HEK293 (cell line): ENCODE measurements around the gene MLLT10.

Experiments used
- SETDB1 ChIP-seq: IDR thresholded peaks from one replicate; pipeline ENCODE4 v1.6.1; 2017; ENCODE audit warnings: mild to moderate bottlenecking, low read length, moderate library complexity, mixed read lengths; ENCODE audit not compliant: insufficient read length
- ZNF785 ChIP-seq: fragments of 450-650 bp; formaldehyde crosslinking; IDR thresholded peaks from 2 replicates; pipeline ENCODE4 v1.5.1; 2016; ENCODE audit warnings: missing biosample characterization, missing genetic modification characterization
- TF ChIP-seq, protein P1 (sequence below): fragments of 450-650 bp; formaldehyde crosslinking; conservative IDR thresholded peaks from 2 replicates; pipeline ENCODE4 v1.5.1; 2016; ENCODE audit warnings: low read depth, missing biosample characterization, missing genetic modification characterization
- TF ChIP-seq, protein P2 (sequence below): fragments of 450-650 bp; formaldehyde crosslinking; IDR thresholded peaks from 2 replicates; pipeline ENCODE4 v1.5.1; 2016; ENCODE audit warnings: missing biosample characterization, missing genetic modification characterization

DNA sequence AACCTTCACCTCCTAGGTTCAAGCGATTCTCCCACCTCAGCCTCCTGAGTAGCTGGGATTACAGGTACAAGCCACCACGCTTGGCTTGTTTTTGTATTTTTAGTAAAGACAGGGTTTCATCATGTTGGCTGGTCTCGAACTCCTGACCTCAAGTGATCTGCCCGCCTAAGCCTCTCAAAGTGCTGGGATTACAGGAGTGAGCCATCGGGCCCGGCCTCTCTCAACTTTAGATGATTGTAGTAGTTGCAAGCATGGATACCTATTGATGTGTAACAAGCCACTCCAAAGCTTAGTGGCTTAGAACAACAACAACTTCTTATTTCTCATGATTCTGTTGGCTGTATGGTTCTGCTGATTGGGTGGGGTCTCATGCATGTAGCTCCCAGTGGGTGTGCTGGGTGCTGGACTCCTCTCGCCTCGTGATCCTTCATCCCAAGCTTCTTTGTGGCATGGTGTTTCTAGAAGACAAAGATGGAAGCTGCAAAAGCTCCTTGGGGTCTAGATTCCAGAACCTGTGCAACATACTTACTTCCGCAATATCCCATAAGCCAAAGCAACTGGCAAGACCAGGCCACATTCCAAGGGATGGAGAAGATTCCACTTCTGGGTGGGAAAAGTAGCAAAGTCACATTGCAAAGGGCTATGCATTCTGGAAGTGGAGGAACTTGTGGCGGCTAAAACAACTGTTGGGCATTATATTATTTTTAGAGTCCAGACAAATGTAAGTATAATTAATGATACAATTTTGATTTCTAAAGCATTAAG lies 46.4 kb upstream of the MLLT10 start:
- TF ChIP-seq SETDB1 (no peak), ZNF785 (tag by site-specific recombination) (no peak)
- TF ChIP-seq, protein P1, sequence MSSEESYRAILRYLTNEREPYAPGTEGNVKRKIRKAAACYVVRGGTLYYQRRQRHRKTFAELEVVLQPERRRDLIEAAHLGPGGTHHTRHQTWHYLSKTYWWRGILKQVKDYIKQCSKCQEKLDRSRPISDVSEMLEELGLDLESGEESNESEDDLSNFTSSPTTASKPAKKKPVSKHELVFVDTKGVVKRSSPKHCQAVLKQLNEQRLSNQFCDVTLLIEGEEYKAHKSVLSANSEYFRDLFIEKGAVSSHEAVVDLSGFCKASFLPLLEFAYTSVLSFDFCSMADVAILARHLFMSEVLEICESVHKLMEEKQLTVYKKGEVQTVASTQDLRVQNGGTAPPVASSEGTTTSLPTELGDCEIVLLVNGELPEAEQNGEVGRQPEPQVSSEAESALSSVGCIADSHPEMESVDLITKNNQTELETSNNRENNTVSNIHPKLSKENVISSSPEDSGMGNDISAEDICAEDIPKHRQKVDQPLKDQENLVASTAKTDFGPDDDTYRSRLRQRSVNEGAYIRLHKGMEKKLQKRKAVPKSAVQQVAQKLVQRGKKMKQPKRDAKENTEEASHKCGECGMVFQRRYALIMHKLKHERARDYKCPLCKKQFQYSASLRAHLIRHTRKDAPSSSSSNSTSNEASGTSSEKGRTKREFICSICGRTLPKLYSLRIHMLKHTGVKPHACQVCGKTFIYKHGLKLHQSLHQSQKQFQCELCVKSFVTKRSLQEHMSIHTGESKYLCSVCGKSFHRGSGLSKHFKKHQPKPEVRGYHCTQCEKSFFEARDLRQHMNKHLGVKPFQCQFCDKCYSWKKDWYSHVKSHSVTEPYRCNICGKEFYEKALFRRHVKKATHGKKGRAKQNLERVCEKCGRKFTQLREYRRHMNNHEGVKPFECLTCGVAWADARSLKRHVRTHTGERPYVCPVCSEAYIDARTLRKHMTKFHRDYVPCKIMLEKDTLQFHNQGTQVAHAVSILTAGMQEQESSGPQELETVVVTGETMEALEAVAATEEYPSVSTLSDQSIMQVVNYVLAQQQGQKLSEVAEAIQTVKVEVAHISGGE = no peak
- TF ChIP-seq, protein P2, sequence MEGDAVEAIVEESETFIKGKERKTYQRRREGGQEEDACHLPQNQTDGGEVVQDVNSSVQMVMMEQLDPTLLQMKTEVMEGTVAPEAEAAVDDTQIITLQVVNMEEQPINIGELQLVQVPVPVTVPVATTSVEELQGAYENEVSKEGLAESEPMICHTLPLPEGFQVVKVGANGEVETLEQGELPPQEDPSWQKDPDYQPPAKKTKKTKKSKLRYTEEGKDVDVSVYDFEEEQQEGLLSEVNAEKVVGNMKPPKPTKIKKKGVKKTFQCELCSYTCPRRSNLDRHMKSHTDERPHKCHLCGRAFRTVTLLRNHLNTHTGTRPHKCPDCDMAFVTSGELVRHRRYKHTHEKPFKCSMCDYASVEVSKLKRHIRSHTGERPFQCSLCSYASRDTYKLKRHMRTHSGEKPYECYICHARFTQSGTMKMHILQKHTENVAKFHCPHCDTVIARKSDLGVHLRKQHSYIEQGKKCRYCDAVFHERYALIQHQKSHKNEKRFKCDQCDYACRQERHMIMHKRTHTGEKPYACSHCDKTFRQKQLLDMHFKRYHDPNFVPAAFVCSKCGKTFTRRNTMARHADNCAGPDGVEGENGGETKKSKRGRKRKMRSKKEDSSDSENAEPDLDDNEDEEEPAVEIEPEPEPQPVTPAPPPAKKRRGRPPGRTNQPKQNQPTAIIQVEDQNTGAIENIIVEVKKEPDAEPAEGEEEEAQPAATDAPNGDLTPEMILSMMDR (tag by site-specific recombination) = no peak
